ENCODE results near the gene PKHD1. TPM values are rescaled to one million over a fixed set of nuclear protein-coding genes. Genes with fewer than 3 reads are reported as not detected.

Gene PKHD1
- polyA plus RNA-seq, 1 of the 3 experiments (the other 2 are of a cell fraction), result not detected

GRCh38 chr6:51830666-51831065 lies 256.7 kb downstream of the PKHD1 start:
- Histone ChIP-seq H3K9me3 (no peaks in the 10 kb centered on the region), H2AFZ (ENCODE audit: low read depth) (no peak overlapping the region), H3K36me3 (replicated peaks in 1 of 2; ENCODE audit: control insufficient read depth in 1 of 2, insufficient read depth in 2 of 2, low read length in 1 of 2) (no peaks in the 10 kb centered on the region), H3K4me3 (ENCODE audit: low read depth in 2 of 2, low read length in 1 of 2) (no peak overlapping the region), H3K4me2 (no peak overlapping the region), H3K79me2 (ENCODE audit: insufficient read depth) (no peaks in the 10 kb centered on the region), H4K20me1 (ENCODE audit: insufficient read depth) (no peaks in the 10 kb centered on the region), H3K27ac (ENCODE audit: low read depth in 2 of 2, low read length in 1 of 2) (no peak overlapping the region), H3F3A (replicated peaks; ENCODE audit: insufficient read depth) (no peaks in the 10 kb centered on the region), H3K27me3 (ENCODE audit: insufficient read depth) (no peaks in the 10 kb centered on the region), H3K4me1 (ENCODE audit: control insufficient read depth in 1 of 2, insufficient read depth in 2 of 2, low read depth in 1 of 2, low read length in 1 of 2) (no peaks in the 10 kb centered on the region), H3K9ac (no peak overlapping the region), H3K9me2 (no peaks in the 10 kb centered on the region)
- no peak for DNase-seq
- CTCF ChIA-PET, result no interaction called here
- POLR2A ChIA-PET, result no interaction called here
- TF ChIP-seq YY1 (IDR thresholded peaks at IDR 0.05; ENCODE audit: low read depth) (no peak), NRF1 (IDR thresholded peaks at IDR 0.05; ENCODE audit: low read depth, low read length) (no peak), RFX5 (IDR thresholded peaks at IDR 0.05; ENCODE audit: low read length) (no peak), TCF12 (IDR thresholded peaks at IDR 0.05) (no peak), USF1 (IDR thresholded peaks at IDR 0.05; ENCODE audit: borderline replicate concordance, low read depth) (no peak), FOXM1 (IDR thresholded peaks at IDR 0.05; ENCODE audit: low read depth) (no peak), FOSL2 (IDR thresholded peaks at IDR 0.05; ENCODE audit: borderline replicate concordance, low read depth) (no peak), TAF1 (IDR thresholded peaks at IDR 0.05; ENCODE audit: borderline replicate concordance, low read depth, low read length) (no peak), RCOR1 (IDR thresholded peaks at IDR 0.05; ENCODE audit: low read length) (no peak), JUND (IDR thresholded peaks at IDR 0.05) (no peak), IRF3 (IDR thresholded peaks at IDR 0.05; ENCODE audit: low read depth, low read length) (no peak), MAX (IDR thresholded peaks at IDR 0.05; ENCODE audit: low read depth) (no peak), EP300 (IDR thresholded peaks at IDR 0.05; ENCODE audit: borderline replicate concordance in 1 of 2, low read depth in 1 of 2, low read length in 1 of 2) (no peak), CTCF (IDR thresholded peaks at IDR 0.05) (no peak)
- 9% methylated on average over 1 of the region's 1 CpG for WGBS (ENCODE audit: low lambda C conversion rate)

GRCh38 chr6:51827580-51827979 lies 259.8 kb downstream of the PKHD1 start:
- 55% methylated on average over 1 of the region's 1 CpG for WGBS (ENCODE audit: low lambda C conversion rate)
- POLR2A ChIA-PET, result no interaction called here
- TF ChIP-seq TAF1 (IDR thresholded peaks at IDR 0.05; ENCODE audit: borderline replicate concordance, low read depth, low read length), result no peak
- TF ChIP-seq CTCF (IDR thresholded peaks at IDR 0.05), result no peak
- TF ChIP-seq ELF1 (IDR thresholded peaks at IDR 0.05), result no peak
- TF ChIP-seq TCF12 (IDR thresholded peaks at IDR 0.05), result no peak
- TF ChIP-seq IRF3 (IDR thresholded peaks at IDR 0.05; ENCODE audit: low read depth, low read length), result no peak
- no peak for TF ChIP-seq MAX (IDR thresholded peaks at IDR 0.05; ENCODE audit: low read depth)
- TF ChIP-seq GABPA (IDR thresholded peaks at IDR 0.05; ENCODE audit: low read depth), result no peak
- TF ChIP-seq FOXJ3 (CRISPR knock-in tag; IDR thresholded peaks at IDR 0.05), result no peak
- TF ChIP-seq MEF2A (IDR thresholded peaks at IDR 0.05; ENCODE audit: borderline replicate concordance, low read depth), result no peak
- no peak for TF ChIP-seq RAD21 (IDR thresholded peaks at IDR 0.05; ENCODE audit: low read length)

More at GRCh38 chr6:51827580-51827979, 259.8 kb downstream of the PKHD1 start:
- Histone ChIP-seq H3K4me3 (ENCODE audit: low read depth in 2 of 2, low read length in 1 of 2) (no peak overlapping the region), H3K9ac (no peak overlapping the region), H3K4me1 (ENCODE audit: control insufficient read depth in 1 of 2, insufficient read depth in 2 of 2, low read depth in 1 of 2, low read length in 1 of 2) (peaks cover 0 to 6% of the 10 kb centered on the region in 2 experiments; a peak in 1 of 4 replicates), H4K20me1 (ENCODE audit: insufficient read depth) (no peaks in the 10 kb centered on the region), H2AFZ (ENCODE audit: low read depth) (no peak overlapping the region), H3K27ac (ENCODE audit: low read depth in 2 of 2, low read length in 1 of 2) (no peak overlapping the region), H3K9me3 (no peaks in the 10 kb centered on the region), H3K36me3 (replicated peaks in 1 of 2; ENCODE audit: control insufficient read depth in 1 of 2, insufficient read depth in 2 of 2, low read length in 1 of 2) (no peaks in the 10 kb centered on the region), H3K27me3 (ENCODE audit: insufficient read depth) (no peaks in the 10 kb centered on the region), H3K9me2 (no peaks in the 10 kb centered on the region), H3K79me2 (ENCODE audit: insufficient read depth) (no peaks in the 10 kb centered on the region), H3F3A (replicated peaks; ENCODE audit: insufficient read depth) (no peaks in the 10 kb centered on the region), H3K4me2 (no peak overlapping the region)
- DNase-seq, result no peak
- CTCF ChIA-PET, result interaction anchor here (0.7 kb wide), 1 partner anchor 209 kb away, joined by 3 read pairs; no protein-coding TSS in a partner anchor

Data from SK-N-SH (cell line).